ENCODE measurements around the gene CAMK1D.
A peak's percentile ranks its signal among the peaks of the same experiment; 100 is the strongest.

The CAMK1D gene

DNA sequence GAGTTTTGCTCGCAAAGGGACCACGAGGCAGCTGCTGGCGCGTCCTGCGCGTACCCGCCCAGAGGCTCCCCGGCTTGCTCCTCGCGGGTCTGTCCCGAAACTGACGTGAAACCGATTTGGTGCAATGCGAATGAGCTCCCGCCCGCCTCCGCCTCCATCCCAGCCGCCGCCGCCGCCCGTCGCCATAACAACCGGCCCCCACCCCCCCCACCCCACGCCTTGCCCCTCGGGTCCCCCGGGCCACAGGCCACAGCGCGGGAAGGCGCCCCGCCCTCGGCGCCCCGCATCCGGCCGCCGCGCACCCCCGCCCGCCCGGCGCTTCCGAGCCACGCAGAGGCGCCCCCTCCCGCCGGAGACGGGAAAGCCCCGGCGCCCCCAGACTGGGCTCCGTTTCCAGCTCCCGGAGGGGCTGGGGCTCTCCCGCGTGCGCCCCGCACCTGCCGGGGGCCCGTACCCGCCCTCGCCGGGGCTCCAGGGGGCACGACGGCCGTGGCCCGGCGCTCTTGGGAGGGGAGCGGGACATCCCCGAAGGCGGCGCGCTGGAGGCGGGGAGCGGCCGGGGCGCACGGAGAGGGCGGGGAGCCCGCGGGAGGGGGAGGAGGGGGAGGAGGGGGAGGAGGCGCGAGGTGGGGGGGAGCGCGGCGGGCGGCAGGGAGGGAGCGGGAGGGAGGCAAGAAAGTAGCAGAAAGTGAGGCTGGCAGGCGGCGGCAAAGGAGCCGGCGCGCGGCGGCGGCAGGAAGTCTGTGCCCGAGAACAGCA lies at the start of gene CAMK1D:
TSS of gene CAMK1D (plus strand) at position 678 of the 759 bp plus-strand sequence.
- TF ChIP-seq CTCF (IDR thresholded peaks at IDR 0.05): peak; percentile 57

GRCh38 chr10:12308057-12308456 lies 41.3 kb upstream of the CAMK1D start:
- no peak for TF ChIP-seq CTCF (IDR thresholded peaks at IDR 0.05)

GRCh38 chr10:12308736-12309375 lies 40.5 kb upstream of the CAMK1D start:
- no peak for TF ChIP-seq CTCF (IDR thresholded peaks at IDR 0.05)

DNA sequence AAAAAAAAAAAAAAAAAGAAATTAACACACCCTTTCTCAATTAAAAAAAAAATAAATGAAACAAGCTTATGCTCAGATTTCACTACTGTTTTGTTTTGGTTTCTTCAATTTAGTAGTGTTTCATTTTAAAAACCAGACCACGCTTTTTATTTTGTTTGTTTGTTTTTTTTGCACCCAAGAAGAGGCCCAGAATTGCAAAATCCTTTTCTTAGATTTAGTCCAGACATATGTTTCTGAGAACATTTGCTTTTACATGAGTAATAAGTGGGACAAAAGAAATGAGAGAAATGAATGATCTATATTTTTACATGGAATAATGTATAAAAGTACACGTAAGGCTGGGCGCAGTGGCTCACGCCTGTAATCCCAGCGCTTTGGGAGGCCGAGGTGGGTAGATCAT lies 34.5 kb upstream of the CAMK1D start:
- TF ChIP-seq CTCF (IDR thresholded peaks at IDR 0.05): no peak

- TF ChIP-seq CTCF (IDR thresholded peaks at IDR 0.05): no peak
These were observed 30.3 kb upstream of the CAMK1D start for GRCh38 chr10:12319076-12319475.

DNA sequence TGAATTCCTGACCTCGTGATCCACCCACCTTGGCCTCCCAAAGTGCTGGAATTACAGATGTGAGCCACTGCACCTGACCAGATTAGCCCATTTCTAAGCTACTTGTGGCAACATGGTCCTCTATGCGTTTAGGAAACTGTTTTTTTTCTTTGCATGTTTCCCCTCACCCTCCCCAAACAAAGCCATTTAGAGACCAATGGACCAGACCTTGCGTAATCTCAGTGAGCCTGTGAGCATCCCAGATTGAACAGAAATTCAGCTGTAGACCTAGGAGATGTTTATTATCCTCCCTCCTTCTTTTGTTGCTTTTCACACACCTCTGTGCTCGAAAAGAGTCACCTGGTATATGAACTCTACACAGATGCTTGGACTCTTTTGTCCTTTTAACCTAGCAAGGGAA lies 28.5 kb upstream of the CAMK1D start:
- no peak for TF ChIP-seq CTCF (IDR thresholded peaks at IDR 0.05)

DNA sequence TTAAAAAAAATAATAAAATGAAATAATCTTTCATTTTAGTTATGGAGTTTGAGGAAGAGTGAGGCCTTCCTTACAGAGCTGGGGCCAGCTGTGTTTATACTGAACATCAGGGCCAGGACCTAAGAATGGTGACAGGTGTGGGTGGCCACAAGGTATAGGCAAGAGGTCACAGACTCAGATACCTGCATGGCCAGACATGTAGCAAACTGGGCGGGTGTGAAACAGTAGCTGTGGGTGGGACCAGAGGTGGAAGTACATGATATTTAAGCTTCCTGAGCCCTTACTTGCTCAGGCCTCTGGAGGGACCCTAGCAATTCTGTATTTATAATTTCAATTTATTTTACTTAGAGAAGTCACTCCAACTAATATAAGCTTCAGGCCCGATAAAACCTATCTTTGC lies 27.7 kb upstream of the CAMK1D start:
- TF ChIP-seq CTCF (IDR thresholded peaks at IDR 0.05): no peak
